Breast epithelium (tissue), 3 donors: Measurements from ENCODE around the gene ARL4C.

Experiments
- CTCF ChIP-seq, 3 donors: fragments of 450-650 bp; IDR thresholded peaks; one replicate each; pipeline ENCODE4 v1.5.1; 2016 to 2017; ENCODE audit warnings: antibody characterized with exemption in 3 of 3, mild to moderate bottlenecking in 3 of 3, moderate library complexity in 3 of 3
- POLR2A ChIP-seq: fragments of 450-650 bp; IDR thresholded peaks from one replicate; pipeline ENCODE4 v1.6.1; 2016; ENCODE audit warnings: antibody characterized with exemption, mild to moderate bottlenecking, moderate library complexity

DNA sequence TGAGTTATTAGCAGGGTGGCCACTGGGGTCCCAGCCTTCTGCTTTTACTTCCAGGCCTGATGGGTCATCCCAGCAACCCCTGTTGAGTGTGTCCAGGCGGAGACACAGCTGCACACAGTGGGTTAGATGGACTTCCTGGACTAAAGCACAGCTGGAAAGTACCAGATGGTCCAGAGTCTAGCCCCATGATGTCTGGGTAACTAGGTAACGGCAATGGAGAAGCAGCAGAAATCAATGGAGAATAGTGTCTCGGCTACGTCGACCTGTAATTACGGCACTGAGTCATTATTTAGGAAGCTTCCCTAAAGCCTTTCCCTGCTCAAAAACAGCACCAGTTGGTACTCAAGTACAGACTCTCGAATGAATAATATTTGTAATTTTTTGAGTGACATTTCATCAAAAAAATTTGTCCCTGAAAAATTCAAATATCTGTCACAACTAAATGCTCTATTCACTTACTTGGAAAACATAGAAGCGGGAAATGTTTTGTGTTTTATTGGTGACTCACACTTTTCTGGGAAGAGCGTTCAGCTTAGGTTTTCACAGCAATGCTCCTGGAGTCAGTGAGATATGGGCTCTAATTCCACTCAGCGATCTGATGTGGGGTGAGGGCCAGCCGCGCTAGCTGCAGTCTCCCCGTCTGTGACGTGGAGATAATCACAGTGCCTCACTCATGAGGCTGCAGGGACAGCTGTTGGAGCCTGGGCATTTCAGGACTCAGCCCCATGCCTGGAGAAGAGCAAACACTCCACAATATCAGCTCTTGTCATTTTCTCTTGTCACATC, 16.2 kb upstream of the ARL4C start:
- no peak for TF ChIP-seq POLR2A
- no peak for TF ChIP-seq CTCF (IDR thresholded peaks at IDR 0.05)
